Measurements from ENCODE around the gene NCAM1.

Gene NCAM1

DNA sequence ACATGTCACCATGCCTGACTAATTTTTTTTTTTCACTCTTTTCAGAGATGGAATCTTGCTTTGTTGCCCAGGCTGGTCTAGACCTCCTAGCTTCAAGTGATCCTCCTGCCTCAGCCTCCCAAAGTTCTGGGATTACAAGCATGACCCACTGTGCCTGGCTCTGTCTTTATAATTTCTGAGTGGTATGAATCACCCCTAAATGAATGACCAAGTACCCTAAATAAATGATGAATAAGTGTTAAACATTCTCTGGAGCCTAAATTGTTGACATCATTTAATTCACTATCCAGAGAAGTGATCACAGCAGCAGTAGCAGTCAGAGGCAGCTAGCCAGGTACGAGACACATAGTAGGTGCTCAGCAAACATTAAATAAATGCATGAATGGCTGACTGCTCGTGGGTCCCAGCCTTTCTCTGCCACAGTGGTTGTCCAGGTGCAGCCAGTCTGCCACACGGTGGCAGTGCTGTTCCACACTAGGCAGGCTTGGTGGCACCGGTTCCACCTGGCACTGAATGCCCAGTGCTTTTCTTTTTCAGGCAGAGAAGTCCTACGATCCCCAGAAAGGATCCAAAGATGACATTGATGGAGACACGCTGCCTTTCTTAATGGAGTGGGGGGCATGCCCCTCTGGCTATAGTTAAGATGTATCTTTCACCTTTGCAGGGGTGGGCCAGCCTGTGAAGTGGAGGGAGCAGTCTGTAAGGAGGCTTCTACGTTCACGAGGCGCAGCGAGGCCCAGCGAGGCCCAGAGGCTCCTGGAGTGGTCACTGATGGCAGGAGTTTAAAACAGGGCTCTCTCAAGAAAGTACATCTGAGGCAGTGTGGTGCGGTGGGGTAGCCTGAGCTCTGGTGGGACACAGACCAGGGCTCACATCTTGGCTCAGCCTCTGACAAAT lies 344.5 kb downstream of the NCAM1 start:
- Histone ChIP-seq H3K9ac (no peak overlapping the region), H3K9me3 (replicated peaks in 1 of 11) (no peaks in the 10 kb centered on the region), H4K20me1 (0 out of 22 replicates have a peak, but pooled peaks cover 0 to 3% (median 0%) of the 10 kb centered on the region in 11 experiments), H3K27me3 (no peaks in the 10 kb centered on the region; a peak in 1 of 22 replicates), H3K27ac (no peak overlapping the region), H3K4me3 (no peak overlapping the region), H3K36me3 (no peaks in the 10 kb centered on the region), H3K4me2 (no peak overlapping the region), H3K4me1 (peaks cover 0 to 4% (median 0%) of the 10 kb centered on the region in 10 experiments; a peak in 2 of 20 replicates)
- no peak for TF ChIP-seq Cebpa-rat (IDR thresholded peaks at IDR 0.05)

DNA sequence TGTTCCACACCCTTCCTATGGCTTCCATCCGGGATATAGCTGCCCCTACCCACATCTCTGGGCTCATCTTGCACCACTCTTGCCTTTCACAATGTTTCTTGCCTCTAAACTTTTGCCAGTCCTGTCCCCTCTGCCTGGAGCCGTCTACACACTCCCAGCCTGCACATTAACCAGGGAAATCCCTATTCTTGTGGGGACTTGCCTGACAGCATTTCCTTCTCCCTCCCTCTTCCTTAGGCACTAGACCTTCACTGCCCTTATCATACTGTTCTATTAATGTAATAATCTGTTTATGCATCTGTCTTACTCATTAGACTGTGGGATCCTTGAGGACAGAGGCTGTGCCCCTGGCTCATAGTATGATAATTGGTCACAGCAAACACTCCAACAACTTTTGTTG lies 347.4 kb downstream of the NCAM1 start:
- Histone ChIP-seq H4K20me1 (0 out of 22 replicates have a peak, but pooled peaks cover 0 to 3% (median 0%) of the 10 kb centered on the region in 11 experiments), H3K27me3 (no peaks in the 10 kb centered on the region; a peak in 1 of 22 replicates), H3K27ac (no peak overlapping the region), H3K9me3 (replicated peaks in 1 of 11) (no peaks in the 10 kb centered on the region), H3K4me2 (no peak overlapping the region), H3K4me1 (peaks cover 0 to 4% (median 0%) of the 10 kb centered on the region in 10 experiments; a peak in 2 of 20 replicates), H3K9ac (no peak overlapping the region), H3K36me3 (no peaks in the 10 kb centered on the region), H3K4me3 (no peak overlapping the region)
- TF ChIP-seq Cebpa-rat (IDR thresholded peaks at IDR 0.05): no peak

GRCh38 chr11:113311536-113311935 lies 350.3 kb downstream of the NCAM1 start:
- TF ChIP-seq Cebpa-rat (IDR thresholded peaks at IDR 0.05): no peak
- H3K36me3 ChIP-seq: no peaks in the 10 kb centered on the region
- H3K9me3 ChIP-seq (replicated peaks in 1 of 11): peaks cover 0 to 9% (median 3%) of the 10 kb centered on the region in 11 experiments; a peak in 5 of 22 replicates
- H3K27ac ChIP-seq: no peak overlapping the region
- no peak overlapping the region for H3K9ac ChIP-seq
- H3K4me1 ChIP-seq: no peaks in the 10 kb centered on the region
- no peaks in the 10 kb centered on the region; a peak in 1 of 22 replicates for H3K27me3 ChIP-seq
- H4K20me1 ChIP-seq: no peaks in the 10 kb centered on the region
- H3K4me2 ChIP-seq: no peak overlapping the region
- no peak overlapping the region for H3K4me3 ChIP-seq

DNA sequence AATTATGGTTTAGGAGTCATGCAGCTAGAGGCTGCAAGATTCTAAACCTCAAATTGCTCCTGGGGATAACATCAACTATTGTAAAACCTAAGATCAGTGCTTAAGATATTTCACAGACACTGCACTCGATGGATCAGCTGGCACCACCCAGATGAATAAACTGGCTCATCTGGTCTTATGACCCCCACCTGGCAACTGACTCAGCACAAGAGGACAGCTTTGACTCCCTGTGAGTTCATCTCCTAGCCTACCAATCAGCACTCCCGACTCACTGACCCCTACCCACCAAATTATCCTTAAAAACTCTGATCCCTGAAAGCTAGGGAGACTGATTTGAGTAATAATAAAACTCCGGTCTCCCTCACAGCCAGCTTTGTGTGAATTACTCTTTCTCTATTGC lies 352.4 kb downstream of the NCAM1 start:
- Histone ChIP-seq H3K9me3 (replicated peaks in 1 of 11) (peaks cover 0 to 9% (median 3%) of the 10 kb centered on the region in 11 experiments; a peak in 5 of 22 replicates), H3K27me3 (no peaks in the 10 kb centered on the region; a peak in 1 of 22 replicates), H3K36me3 (no peaks in the 10 kb centered on the region), H3K27ac (no peak overlapping the region), H3K4me2 (no peak overlapping the region), H3K4me3 (no peak overlapping the region), H3K9ac (no peak overlapping the region), H4K20me1 (no peaks in the 10 kb centered on the region), H3K4me1 (no peaks in the 10 kb centered on the region)
- TF ChIP-seq Cebpa-rat (IDR thresholded peaks at IDR 0.05): no peak

DNA sequence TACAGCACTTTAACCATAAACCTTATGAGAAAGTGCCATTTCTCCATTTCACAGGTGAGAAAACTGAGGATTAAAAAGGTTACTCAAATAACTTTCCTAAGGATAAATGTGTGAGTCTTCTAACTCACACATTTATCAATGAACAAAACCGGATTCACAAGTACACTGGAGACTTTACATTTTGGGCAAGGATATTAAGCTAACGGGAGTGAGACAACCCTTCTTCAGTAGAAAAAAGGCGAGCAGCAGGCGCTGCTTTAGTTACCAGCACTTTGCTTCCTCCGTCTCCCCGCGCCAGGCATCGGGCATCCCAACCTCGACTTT lies 352.8 kb downstream of the NCAM1 start:
- Histone ChIP-seq H3K9ac (no peak overlapping the region), H3K9me3 (replicated peaks in 1 of 11) (peaks cover 0 to 9% (median 3%) of the 10 kb centered on the region in 11 experiments; a peak in 5 of 22 replicates), H4K20me1 (no peaks in the 10 kb centered on the region), H3K4me3 (no peak overlapping the region), H3K4me1 (no peaks in the 10 kb centered on the region), H3K27ac (no peak overlapping the region), H3K36me3 (no peaks in the 10 kb centered on the region), H3K4me2 (no peak overlapping the region), H3K27me3 (no peaks in the 10 kb centered on the region; a peak in 1 of 22 replicates)
- TF ChIP-seq Cebpa-rat (IDR thresholded peaks at IDR 0.05): no peak

DNA sequence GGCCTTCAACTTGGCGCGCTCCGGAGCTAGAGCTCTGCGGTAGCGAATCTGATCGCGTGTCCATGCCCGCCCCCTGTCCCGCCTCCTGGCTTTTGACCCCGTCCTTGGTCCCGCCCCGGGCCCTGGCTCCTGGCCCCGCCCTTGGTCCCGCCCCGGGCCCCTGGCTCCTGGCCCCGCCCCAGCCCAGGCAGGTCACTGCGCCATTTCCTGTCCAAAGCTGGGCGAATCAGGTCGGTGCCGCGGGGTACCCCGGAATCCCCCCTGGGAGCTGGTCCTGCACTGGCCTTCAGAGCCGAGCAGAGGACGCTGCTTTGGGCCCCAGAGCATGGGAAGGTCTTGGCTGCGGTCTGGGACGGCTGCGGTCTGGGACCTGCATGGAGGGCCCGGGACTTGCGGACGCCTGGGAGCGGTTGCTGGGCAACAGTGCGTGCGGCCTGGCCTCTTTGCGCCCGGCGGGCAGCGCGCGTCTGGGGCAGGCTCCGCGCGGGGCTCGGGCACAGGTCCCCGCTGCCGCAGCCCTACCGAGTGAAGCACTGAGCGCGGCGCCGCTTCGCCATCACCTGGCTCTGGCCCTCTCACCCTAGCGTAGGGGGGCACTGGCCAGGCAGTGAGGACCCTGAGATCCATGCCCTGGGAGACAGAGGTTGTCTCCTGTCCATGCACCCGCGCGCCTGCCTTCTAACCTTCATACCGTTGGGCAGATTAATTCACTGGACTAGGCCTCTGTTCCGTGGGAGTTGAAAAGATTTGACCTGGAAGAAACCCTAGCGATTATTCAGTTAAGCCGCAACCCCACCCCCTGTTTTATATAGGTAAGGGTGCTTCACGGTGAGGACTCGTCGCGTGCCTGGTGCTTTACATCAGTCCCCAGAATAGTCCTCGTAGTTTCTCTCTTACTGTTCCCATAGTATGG lies 353.4 kb downstream of the NCAM1 start, which contains the start of gene TTC12:
Gene TTC12, plus strand, starts transcription at position 195 of the 913 bp plus-strand sequence. CDS start 1,675 bp downstream, outside the sequence.
- Histone ChIP-seq H3K27ac (no peak within 1 kb of the TSS), H3K27me3 (no peaks in the 10 kb centered on the region; a peak in 1 of 22 replicates), H4K20me1 (no peaks in the 10 kb centered on the region), H3K9me3 (replicated peaks in 1 of 11) (peaks cover 0 to 9% (median 3%) of the 10 kb centered on the region in 11 experiments; a peak in 5 of 22 replicates), H3K36me3 (no peaks in the 10 kb centered on the region), H3K9ac (no peak within 1 kb of the TSS), H3K4me1 (no peaks in the 10 kb centered on the region), H3K4me3 (no peak within 1 kb of the TSS), H3K4me2 (no peak within 1 kb of the TSS)
- TF ChIP-seq Cebpa-rat (IDR thresholded peaks at IDR 0.05): no peak

- no peaks in the 10 kb centered on the region for H3K36me3 ChIP-seq
- H4K20me1 ChIP-seq: no peaks in the 10 kb centered on the region
- peaks cover 0 to 9% (median 3%) of the 10 kb centered on the region in 11 experiments; a peak in 5 of 22 replicates for H3K9me3 ChIP-seq (replicated peaks in 1 of 11)
- no peak overlapping the region for H3K4me3 ChIP-seq
- no peak overlapping the region for H3K27ac ChIP-seq
- no peak overlapping the region for H3K9ac ChIP-seq
- no peak for TF ChIP-seq Cebpa-rat (IDR thresholded peaks at IDR 0.05)
- no peaks in the 10 kb centered on the region for H3K27me3 ChIP-seq
- no peak overlapping the region for H3K4me2 ChIP-seq
- no peaks in the 10 kb centered on the region for H3K4me1 ChIP-seq
These were observed 354.6 kb downstream of the NCAM1 start for GRCh38 chr11:113315811-113316210.

- Histone ChIP-seq H3K9ac (no peak overlapping the region), H3K4me1 (no peaks in the 10 kb centered on the region), H3K4me2 (no peak overlapping the region), H4K20me1 (no peaks in the 10 kb centered on the region), H3K27me3 (no peaks in the 10 kb centered on the region), H3K36me3 (no peaks in the 10 kb centered on the region), H3K9me3 (replicated peaks in 1 of 11) (peaks cover 0 to 9% (median 3%) of the 10 kb centered on the region in 11 experiments; a peak in 5 of 22 replicates), H3K4me3 (no peak overlapping the region), H3K27ac (no peak overlapping the region)
- no peak for TF ChIP-seq Cebpa-rat (IDR thresholded peaks at IDR 0.05)
These were observed 355.0 kb downstream of the NCAM1 start for GRCh38 chr11:113316256-113316655.

DNA sequence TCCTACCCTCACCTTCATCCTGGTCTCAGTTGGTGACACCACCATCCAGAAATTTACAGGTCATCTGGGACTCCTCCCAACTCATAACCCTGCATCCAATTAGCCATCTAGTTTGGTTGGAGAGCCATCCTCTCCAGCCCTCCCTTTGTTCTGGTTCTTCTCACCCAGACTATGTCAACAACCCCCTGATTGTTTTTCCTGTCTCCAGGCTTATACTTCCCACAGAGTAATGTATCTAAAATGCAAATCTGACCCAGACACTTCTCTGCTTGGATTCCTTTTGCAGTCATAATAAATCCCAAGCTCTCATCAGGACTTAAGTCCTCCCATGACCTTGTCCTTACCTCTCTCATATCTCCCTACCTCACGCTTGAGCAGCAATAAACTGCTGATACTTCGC lies 356.1 kb downstream of the NCAM1 start:
- Histone ChIP-seq H4K20me1 (no peaks in the 10 kb centered on the region), H3K4me3 (no peak overlapping the region), H3K27ac (no peak overlapping the region), H3K36me3 (no peaks in the 10 kb centered on the region), H3K9ac (no peak overlapping the region), H3K27me3 (no peaks in the 10 kb centered on the region), H3K9me3 (replicated peaks in 1 of 11) (peaks cover 0 to 9% (median 3%) of the 10 kb centered on the region in 11 experiments; a peak in 5 of 22 replicates), H3K4me1 (no peaks in the 10 kb centered on the region), H3K4me2 (no peak overlapping the region)
- TF ChIP-seq Cebpa-rat (IDR thresholded peaks at IDR 0.05): no peak
